ENCODE measurements around the gene UBE2E1.
A peak's percentile ranks its signal among the peaks of the same experiment; 100 is the strongest.
"Not testable (repeated sequence)": the region's sequence is repeated elsewhere in the genome, so short reads cannot be mapped to it uniquely, and the experiment has no call there.

The UBE2E1 gene

DNA sequence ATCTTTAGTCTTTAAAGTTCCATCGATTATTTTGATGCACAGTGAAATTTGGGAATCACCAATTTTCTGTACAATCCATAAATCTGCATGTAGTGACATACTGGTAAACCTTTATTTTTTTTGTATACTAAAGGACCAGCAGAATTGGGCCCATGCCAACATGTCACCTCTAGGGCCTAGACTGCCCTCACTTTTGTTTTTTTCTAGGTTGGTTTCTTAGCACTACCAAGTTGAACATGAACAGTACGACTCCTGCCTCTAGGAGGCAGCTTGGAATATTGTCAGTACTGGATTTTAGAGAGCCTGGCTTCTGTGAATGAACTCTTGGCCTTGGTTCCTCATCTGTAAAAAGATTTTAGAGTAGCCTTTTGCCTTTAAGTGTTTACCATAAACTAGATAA is 78.7 kb downstream of the UBE2E1 start:
- no peak for DNase-seq

DNA sequence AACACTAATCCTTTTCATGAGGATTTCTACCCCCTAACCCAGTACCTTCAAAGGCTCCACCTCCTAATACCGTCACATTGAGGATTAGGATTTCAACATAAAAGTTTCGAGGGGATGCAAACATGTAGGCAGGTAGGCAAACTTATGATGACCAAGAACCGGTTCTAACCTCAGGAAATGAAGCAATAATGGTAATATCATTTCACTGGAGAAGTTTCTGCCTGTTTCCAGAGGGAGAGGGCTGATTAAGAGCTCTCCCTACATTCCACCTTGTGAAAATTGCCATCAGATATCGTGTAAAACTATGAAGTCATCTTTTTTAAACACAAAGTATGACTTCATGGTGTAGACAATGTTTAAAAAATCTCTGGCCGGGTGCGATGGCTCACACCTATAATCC is 79.5 kb downstream of the UBE2E1 start:
- no peak for DNase-seq

DNA sequence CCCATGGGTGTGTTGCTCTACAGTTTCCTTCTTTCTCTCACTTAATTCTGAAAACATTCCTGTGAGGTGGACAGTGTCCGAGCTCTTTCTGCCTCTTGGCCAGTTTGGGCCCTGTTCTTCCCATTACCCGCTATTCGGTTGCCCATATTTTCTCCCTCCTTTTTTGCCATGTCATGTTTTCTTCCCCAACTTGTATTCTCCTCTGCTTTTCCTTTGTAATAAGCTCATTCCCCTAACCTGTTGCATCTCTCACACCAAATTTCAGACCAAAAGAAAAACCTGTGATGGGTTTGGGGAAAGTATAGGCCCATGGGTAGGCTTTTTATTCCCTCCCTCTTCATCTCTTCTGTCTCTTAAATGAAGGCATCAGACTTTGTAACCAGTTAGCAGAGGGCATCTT is 80.6 kb downstream of the UBE2E1 start:
- DNase-seq: no peak

DNA sequence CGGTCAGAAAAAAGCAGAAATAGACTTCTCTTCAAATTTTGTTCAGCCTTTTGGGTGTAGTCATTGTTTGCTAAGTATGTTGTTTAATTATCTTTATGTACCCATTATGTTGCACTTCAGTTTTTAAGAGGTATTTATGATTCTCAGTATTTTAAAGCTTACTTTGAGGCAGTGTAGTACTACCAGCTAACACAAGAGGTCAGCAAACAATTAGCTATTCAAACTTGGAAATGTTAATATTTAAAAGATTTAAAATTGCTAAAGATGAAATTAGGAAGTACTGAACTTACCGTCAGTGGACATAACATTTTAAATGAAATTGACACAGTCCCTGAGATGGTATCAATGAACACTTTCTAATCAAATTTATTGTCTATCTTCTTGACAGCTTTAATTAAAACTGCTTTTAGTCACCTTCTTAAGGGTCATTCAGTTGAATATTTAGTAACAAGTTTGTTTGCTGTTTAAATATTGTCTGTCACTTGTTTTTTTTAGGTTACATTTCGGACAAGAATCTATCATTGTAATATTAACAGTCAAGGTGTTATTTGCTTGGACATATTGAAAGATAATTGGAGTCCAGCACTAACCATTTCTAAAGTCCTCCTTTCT is 83.0 kb downstream of the UBE2E1 start:
- peak; percentile 31 for DNase-seq

DNA sequence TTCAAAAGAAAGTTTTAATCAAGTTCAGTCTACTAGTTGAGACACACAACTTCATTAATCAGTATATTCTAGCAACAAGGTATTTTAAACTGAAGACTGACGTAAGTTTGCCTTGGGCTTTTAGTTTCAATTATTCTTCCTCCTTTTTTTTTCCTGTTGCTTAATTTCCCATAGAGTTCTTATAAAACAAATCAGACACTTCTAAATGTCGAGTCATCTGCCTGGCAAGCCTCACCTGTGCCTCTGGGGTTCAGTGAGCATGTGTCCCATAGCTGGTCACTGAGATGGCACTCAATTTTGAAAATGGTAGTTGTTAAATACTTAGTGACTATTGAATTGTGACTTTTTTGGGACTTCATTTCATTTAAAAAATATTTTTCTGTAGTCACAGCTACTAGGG is 83.6 kb downstream of the UBE2E1 start:
- DNase-seq: no peak

DNA sequence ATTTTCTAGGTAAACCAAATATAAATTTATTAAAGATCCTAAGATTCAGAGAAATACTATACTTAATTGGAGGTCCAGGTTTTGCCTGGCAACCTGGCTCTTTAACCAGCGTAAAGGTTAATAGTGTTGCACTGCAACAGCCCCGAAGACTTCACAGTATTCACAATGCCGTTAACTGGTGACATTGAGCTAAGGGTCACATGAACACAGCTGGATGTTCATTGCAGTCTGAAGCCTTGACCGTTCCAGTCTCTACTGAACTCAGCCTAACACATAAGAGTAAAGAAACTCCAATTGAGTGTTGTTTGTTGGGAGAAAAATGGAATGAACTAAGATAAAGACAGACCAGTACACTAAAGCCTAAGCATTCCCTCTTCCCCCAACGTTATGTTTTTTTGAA is 84.2 kb downstream of the UBE2E1 start:
- DNase-seq: no peak

DNA sequence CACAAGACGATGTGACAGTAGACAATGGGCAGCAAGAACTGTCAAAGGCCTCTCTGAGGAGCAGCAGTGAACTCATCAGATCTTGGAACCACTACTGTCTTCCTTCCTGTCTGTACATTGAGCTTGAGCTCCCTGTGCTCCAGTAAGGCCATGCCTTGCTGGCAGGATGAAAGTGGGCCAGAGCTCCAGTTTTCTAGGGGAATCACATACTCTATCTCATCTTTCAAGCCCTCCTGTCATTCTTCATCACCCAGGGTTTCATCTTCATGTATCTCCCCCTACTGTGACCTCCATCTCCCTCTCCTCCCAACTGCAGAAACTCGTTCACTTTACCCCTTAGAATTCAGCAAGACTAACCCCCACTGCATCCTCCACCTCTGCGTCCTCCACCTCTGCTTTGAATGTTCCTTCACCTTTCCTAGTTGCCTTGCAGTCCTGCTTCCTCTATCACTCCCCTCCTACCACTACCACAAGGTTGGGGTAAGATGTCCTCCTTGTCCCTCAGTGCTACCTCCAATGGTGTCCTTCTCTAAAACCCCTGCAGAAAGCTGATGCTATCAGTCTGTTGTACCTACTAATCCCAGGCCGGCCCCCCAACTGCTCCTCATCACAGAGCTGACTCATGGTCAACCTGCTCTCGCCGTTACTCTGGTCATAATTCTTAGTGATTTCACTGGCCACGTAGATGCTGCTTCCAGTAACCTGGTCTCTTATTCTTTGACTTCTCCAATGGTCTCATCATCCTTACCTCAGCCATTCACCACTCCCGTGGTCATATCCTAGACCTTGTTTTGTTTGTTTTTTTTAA is 88.7 kb downstream of the UBE2E1 start:
- no peak for DNase-seq

DNA sequence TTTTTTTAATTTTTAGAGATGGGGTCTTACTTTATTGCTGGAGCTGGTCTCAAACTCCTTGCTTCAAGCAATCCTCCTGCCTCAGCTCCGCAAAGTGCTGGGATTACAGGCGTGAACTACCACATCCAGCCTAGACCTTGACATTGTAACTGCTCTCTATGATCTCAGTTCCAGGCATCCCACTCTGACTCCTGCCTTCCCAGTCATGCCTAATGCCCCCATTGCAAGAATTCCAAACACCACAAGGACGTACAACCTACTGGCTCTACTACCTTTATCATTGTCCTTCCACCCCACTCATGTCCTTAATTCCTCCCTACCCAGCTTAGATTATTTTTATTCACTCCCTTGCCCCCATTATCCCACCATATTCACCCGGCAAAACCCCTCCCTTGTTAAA is 89.4 kb downstream of the UBE2E1 start:
- DNase-seq: no peak

DNA sequence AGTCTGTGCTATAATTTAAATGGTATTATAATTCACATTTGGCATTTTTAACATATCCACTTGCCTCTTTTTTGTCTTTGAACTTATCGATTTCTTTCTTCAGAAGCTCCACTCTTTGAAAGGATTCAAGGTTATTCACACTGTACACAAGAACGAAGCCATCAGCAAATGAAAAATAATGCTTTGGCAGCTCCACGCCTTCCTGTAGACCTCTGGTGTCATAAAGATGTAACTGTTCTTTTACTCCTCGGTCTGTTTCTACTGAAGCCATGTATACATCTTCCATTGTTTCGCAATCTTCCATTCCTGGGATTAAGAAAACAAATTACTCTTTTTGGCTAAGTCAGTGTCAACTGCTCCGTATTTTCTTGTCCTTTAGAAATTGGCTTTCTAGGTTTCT is 95.0 kb downstream of the UBE2E1 start:
- DNase-seq: peak; percentile 52

DNA sequence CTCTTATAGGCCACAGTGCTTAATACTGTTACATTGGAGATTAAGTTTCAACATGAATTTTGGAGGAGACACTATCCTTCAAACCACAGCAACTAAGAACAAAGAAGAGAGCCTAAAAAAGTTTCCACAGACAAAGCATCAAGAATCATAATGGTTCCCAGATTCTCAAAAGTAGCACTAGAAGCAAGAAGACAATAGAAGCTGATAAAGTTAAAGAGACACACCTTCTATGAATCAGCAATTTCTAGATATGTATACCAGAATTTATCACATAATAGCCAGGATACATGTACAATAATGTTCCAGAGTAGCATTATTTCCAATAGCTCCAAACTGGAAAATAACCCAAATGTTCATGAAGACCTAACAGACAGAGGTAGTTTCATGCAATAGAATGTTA is 98.8 kb downstream of the UBE2E1 start:
- no peak for DNase-seq

DNA sequence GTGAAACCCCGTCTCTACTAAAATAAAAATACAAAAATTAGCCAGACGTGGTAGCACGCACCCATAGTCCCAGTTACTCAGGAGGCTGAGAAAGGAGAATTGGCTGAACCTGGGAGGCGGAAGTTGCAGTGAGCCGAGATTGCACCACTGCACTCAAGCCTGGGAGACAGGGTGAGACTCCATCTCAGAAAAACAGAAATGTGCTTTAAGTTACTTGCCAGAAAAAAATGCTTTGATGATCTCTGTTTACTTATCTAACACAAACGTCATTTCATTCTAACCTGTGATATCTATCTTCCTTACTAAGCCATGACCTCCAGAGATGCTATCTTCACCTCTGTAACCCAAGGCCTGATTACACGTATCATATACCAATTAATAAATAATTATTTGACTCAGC is 103.6 kb downstream of the UBE2E1 start:
- DNase-seq: no peak

DNA sequence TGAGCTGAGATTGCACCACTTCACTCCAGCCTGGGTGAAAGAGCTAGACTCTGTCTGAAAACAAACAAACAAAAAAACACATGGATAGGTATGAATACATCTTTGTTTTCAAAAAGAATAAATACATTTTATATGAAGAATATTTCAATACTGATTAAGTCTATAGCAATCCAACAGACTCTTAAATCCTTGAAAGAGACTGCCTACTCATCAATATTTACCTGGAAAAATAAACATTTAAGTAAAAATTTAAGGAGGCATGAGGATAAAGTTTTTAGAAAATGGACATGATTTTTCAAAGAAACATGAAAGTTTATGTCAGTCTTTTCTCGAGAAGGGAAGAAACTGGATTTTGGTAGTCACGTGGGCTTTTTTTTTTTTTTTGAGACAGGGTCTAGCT is 105.6 kb downstream of the UBE2E1 start:
- DNase-seq: no peak

DNA sequence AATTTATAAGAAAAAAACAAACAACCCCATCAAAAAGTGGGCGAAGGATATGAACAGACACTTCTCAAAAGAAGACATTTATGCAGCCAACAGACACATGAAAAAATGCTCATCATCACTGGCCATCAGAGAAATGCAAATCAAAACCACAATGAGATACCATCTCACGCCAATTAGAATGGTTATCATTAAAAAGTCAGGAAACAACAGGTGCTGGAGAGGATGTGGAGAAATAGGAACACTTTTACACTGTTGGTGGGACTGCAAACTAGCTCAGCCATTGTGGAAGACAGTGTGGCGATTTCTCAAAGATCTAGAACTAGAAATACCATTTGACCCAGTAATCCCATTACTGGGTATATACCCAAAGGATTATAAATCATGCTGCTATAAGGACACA is 106.6 kb downstream of the UBE2E1 start:
- not testable (repeated sequence) for DNase-seq

DNA sequence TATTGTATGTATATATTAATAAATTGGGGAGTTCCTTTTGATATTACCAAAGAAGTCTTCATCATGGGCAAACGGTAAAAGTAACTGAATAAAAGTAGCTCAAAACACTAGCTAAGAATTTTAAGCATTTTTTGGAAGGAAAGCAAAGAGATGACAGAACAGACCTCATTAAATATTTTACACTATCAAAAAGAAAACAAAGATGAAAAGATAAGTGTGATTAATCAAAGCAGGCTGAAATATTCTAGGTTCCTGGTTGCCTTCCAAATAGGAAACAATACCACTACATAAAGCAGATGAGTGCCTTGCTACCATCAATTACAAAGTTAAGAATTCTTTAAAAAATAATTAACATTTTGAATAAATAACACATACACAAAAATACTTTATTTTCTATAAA is 107.4 kb downstream of the UBE2E1 start:
- no peak for DNase-seq

DNA sequence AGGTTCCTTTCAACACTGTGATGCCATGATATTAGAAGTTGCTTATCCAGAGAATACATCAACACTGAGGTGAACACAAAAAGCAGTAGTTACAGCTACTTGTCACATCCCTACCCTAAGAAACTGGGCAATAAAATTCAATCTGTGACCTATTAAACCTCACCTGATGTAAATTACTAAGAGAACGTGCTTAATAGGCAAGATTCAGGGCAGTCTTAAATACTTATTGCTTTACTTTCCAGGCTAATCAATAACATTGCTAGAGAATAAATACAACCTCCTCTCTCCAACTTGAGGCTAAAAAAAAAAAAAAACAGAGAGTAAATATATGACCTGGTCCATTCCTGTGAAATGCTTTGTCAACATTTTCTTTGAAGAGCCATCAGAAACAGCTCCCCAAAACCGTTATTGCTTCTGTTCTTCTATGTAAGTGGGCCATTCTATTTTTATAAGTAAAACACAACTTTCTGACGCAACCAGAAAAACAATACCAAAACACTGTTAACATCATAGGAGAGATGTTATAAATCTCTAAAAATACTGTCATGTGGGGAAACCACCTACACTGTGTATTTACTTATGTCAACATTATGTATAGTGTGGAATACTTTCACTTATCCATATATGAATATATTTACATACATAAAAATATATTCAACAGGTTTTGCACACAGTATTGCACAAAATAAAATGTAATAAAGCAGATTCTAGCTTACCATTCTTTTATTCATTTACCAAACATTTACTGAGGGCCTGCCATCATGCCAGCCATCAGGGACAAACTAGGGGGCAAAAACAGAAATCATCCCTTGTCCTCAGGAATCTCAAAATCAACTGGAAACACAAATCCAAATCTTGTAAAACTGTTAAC is 108.4 kb downstream of the UBE2E1 start:
- DNase-seq: no peak

DNA sequence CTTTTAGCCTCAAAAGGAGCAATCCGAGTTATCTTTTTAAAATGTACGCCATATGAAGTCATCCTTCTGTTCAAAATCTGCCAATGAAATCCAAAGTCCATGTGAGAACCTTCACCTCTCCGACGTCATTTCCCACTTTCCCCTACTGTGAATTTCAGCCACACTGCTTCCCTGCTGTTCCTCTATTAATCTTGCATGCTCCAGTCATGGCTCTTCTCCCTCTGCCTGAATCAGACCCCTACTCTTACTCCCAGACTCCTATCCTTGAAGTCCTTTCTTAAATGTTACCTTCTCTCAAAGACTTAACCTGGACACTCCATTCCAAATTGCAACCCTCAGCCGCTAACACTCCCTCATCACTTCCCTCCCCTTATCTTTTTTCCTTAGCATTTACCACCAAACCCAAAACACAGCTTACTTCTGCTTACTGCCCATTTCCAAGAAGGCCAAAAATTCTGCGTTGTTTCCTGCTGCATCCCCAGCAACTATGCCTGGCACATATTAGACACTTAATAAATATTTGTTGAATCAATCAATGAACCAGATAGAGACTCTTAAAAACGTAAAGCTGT is 109.9 kb downstream of the UBE2E1 start:
- peak; percentile 49 for DNase-seq

DNA sequence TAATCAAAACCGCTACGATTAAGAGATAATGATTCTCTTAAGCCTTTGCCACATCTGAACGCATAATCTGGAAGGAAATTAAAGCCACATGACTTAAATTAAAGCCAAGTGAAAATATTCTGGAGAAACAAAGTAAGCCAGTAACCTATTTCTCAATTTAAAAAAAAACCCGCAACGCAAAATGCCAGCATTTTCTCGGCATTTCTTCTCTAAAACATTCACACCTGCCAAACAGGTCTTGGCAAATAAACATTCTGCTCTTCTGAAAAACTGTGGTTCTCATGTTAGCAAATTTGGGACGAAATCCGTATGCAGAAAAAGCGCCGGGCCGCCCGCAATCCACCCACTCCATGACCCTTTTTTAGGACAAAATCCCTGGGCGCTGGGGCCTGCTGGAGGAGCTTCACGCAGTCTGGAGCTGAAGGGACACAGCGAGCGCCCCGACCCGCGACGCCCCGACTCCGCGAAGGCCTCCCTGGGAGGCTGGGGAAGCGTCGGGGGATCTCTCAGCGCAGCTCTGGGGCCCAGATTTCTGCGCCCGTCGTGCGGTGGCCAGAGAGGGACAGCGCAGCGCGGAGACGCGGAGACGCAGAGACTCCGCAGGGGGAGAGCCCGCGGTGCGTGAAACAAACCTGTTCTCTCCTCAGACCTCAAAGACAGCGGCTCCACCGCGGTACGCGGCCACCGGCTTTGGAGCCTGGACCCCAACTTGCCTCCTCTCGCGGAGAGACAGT is 110.6 kb downstream of the UBE2E1 start:
- no peak for DNase-seq

DNA sequence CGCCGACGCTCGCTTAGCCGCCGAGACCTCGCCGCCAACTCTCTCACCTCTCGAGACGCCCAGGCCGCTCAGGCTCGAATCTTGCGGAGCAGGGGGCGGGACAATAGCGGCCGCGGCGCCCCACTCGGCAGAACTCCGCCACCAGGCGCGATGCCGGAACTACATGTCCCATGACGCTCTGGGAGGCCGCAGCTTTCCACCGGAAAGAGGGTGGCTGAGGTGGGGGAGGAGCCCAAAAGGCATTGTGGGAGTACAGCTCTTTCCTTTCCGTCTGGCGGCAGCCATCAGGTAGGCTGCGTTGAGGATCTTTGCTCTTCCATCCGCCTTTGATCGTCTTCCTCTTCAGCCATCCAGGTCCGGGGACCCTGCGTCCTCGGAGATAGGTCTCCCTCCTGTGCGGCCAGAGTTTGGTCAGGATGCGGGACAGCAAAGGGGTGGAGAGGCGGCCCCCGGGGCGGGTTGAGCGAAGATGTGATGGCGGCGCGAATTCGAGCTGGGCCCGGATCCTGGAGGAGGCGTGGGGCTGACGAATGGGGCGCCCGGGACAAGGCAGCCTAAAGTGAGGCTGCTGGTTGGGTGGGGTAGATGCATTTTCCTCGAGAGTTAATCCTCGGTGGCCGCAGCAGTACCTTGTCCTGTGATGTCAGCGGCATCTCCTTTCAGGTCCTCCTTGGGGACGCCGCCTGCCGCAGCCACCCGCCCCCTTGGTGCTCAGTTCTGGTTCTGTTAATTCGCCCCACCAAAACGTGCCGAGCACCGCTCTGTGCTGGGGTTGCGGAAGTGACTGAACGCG is 111.3 kb downstream of the UBE2E1 start, which contains the start of the genes NKIRAS1 and RPL15:
Gene NKIRAS1 (minus strand): TSS at position 105 of the 793 bp plus-strand sequence. CDS start 6,086 bp downstream, outside the sequence.
Gene RPL15 (plus strand): TSS at position 247 of the 793 bp plus-strand sequence. CDS start 728 bp downstream, outside the sequence.
- peak; percentile 98 for DNase-seq

DNA sequence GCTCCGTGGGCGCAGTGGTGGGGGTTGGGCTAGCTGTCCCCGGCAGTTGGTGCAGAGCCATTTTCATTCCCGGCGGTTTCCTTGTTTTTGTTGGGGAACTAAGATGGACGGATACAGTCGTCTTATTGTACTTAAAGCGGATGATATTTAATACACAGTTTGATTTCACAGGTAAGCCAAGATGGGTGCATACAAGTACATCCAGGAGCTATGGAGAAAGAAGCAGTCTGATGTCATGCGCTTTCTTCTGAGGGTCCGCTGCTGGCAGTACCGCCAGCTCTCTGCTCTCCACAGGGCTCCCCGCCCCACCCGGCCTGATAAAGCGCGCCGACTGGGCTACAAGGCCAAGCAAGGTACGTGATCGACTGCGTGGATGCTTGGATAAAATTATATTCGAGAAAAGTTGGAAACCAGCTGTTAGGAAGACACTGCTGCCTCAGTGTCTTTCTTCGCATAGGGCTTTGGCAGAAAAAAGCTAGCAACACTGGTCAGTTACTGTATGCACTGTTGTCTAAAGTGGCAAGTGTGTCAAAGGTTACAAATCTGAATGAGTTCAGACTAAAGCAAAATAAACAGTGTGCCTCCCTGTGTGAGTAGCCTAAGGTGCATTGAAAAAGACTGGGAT is 112.0 kb downstream of the UBE2E1 start:
- DNase-seq: peak; percentile 54

DNA sequence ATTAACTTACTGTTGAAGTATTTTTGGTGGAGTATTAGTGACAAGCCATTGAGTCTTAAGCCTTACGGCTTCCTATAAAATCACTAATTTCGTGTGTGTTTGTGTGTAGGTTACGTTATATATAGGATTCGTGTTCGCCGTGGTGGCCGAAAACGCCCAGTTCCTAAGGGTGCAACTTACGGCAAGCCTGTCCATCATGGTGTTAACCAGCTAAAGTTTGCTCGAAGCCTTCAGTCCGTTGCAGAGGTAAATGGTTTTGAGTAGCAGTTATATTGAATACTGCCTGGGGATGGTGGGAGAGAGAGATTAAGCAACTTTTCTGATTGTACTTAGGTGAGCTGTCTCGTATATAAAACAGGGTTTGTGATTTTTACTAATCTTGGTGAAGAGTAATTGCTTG is 112.6 kb downstream of the UBE2E1 start:
- DNase-seq: not testable (repeated sequence)

DNA sequence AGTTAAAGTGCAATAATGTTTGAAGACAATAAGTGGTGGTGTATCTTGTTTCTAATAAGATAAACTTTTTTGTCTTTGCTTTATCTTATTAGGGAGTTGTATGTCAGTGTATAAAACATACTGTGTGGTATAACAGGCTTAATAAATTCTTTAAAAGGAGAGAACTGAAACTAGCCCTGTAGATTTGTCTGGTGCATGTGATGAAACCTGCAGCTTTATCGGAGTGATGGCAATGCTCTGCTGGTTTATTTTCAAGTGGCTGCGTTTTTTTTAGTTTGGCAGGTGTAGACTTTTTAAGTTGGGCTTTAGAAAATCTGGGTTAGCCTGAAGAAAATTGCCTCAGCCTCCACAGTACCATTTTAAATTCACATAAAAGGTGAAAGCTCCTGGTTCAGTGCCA is 113.9 kb downstream of the UBE2E1 start:
- no peak for DNase-seq
